ENCODE results near the gene PPM1A.
A peak's percentile ranks its signal among the peaks of the same experiment; 100 is the strongest.

The PPM1A gene

GRCh38 chr14:60226298-60226697 lies 22.7 kb upstream of the PPM1A start:
- no peak for DNase-seq (ENCODE audit: low read depth)

- DNase-seq (ENCODE audit: low read depth) = no peak
Measured at GRCh38 chr14:60227291-60227690, 21.7 kb upstream of the PPM1A start.

- no peak for DNase-seq (ENCODE audit: low read depth)
Measured at GRCh38 chr14:60229614-60230013, 19.4 kb upstream of the PPM1A start.

GRCh38 chr14:60232185-60232584 lies 16.8 kb upstream of the PPM1A start:
- DNase-seq (ENCODE audit: low read depth) = no peak

GRCh38 chr14:60233251-60233650 lies 15.8 kb upstream of the PPM1A start:
- no peak for DNase-seq (ENCODE audit: low read depth)

GRCh38 chr14:60233891-60234290 lies 15.1 kb upstream of the PPM1A start:
- DNase-seq (ENCODE audit: low read depth) = no peak

GRCh38 chr14:60235440-60235839 lies 13.6 kb upstream of the PPM1A start:
- no peak for DNase-seq (ENCODE audit: low read depth)

GRCh38 chr14:60238955-60239354 lies 10.1 kb upstream of the PPM1A start:
- no peak for DNase-seq (ENCODE audit: low read depth)

- no peak for DNase-seq (ENCODE audit: low read depth)
Measured at GRCh38 chr14:60240139-60240856, 8.7 kb upstream of the PPM1A start.

- no peak for DNase-seq (ENCODE audit: low read depth)
Measured at GRCh38 chr14:60241091-60241490, 7.9 kb upstream of the PPM1A start.

GRCh38 chr14:60242429-60242828 lies 6.6 kb upstream of the PPM1A start:
- no peak for DNase-seq (ENCODE audit: low read depth)

GRCh38 chr14:60245380-60246177 lies 3.4 kb upstream of the PPM1A start:
- DNase-seq (ENCODE audit: low read depth) = no peak

GRCh38 chr14:60247994-60248696 lies 876 bp upstream of the PPM1A start:
- peak; percentile 80 for DNase-seq (ENCODE audit: low read depth)

- DNase-seq (ENCODE audit: low read depth) = peak; percentile 24
Measured at GRCh38 chr14:60249321-60250256, 568 bp downstream of the PPM1A start.

- DNase-seq (ENCODE audit: low read depth) = no peak
Measured at GRCh38 chr14:60250257-60251035, 1.4 kb downstream of the PPM1A start.

GRCh38 chr14:60251877-60252276 lies 2.9 kb downstream of the PPM1A start:
- no peak for DNase-seq (ENCODE audit: low read depth)

- no peak for DNase-seq (ENCODE audit: low read depth)
Measured at GRCh38 chr14:60252630-60253029, 3.6 kb downstream of the PPM1A start.

GRCh38 chr14:60253649-60254048 lies 4.6 kb downstream of the PPM1A start:
- no peak for DNase-seq (ENCODE audit: low read depth)

GRCh38 chr14:60254176-60254575 lies 5.2 kb downstream of the PPM1A start:
- no peak for DNase-seq (ENCODE audit: low read depth)

- no peak for DNase-seq (ENCODE audit: low read depth)
Measured at GRCh38 chr14:60257865-60258264, 8.8 kb downstream of the PPM1A start.

- DNase-seq (ENCODE audit: low read depth) = no peak
Measured at GRCh38 chr14:60265163-60265562, 16.1 kb downstream of the PPM1A start.
